ENCODE results near the gene ZNF502. TPM values are rescaled to one million over a fixed set of nuclear protein-coding genes. Genes with fewer than 3 reads are reported as not detected.

Gene ZNF502
- total RNA-seq (5.4 and 5.5 TPM in 2 replicates), polyA plus RNA-seq (1.4 and 1.9 TPM in 2 replicates), polyA minus RNA-seq (0.69 and 0.93 TPM in 2 replicates)
- 6.0 TPM for total RNA-seq (2013)

DNA sequence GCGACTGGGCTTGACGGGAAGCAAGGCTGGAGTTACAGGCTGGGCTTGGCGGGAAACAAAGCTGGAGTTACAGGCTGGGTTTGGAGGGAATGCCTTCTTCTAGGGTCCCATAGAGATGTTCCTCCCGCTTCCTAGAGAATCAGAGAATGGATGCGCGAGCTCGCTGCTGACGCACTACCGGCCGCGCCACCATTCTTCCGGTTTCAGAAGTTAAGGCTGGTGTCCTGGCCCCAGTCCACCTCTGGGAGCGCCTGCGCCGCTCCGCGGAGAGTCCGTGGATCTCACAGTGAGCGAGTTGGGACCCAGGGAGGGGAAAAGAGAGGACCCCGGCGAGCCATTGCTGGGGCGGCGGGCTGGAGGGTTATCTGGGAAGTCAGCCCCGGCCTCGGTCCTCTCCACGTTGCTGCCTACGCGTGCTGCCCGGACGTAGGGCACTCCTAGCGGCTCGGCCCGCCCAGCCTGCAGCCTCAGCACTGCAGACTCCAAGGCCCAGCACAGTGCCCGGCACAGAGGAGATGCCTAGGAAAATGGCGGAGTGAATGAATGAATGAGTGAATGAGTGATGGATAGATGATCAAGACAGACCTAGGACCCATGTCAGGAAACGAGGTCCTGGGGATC, at the start of gene ZNF502:
TSS of gene ZNF502 (plus strand) at position 206 of the 621 bp plus-strand sequence. CDS start 7,602 bp downstream, outside the sequence.
- Histone ChIP-seq H3K27ac (ENCODE audit: low read length in 2 of 2) (peak within 1 kb of the TSS; percentile 38 to 44), H3K4me3 (ENCODE audit: control extremely low read depth in 1 of 5, extremely low read depth in 1 of 5, insufficient read depth in 1 of 5, low read depth in 2 of 5, low read length in 4 of 5) (peak within 1 kb of the TSS; percentile 67 to 75 (median 71)), H3K79me2 (ENCODE audit: control insufficient read depth, insufficient read depth, low read length) (no peaks in the 10 kb centered on the region), H3K9ac (ENCODE audit: low read length) (peak within 1 kb of the TSS; percentile 67), H3K4me1 (ENCODE audit: control insufficient read depth in 2 of 2, insufficient read depth in 2 of 2, low read length in 2 of 2) (peaks cover 3 to 16% of the 10 kb centered on the region in 2 donors), H2AFZ (ENCODE audit: insufficient read depth, low read depth, low read length, poor library complexity, severe bottlenecking) (peak within 1 kb of the TSS; percentile 86), H3K9me3 (ENCODE audit: control extremely low read depth in 1 of 3, control insufficient read depth in 2 of 3, insufficient read depth in 1 of 3, low read length in 2 of 3) (peaks cover 8 to 40% (median 37%) of the 10 kb centered on the region in 3 donors), H3K36me3 (replicated peaks in 1 of 2; ENCODE audit: control extremely low read depth in 1 of 2, control insufficient read depth in 1 of 2, extremely low read depth in 1 of 2, insufficient read depth in 2 of 2, low read length in 1 of 2) (peaks cover 4% of the 10 kb centered on the region in 2 experiments), H4K20me1 (ENCODE audit: control insufficient read depth, insufficient read depth, low read length, poor library complexity, severe bottlenecking) (no peaks in the 10 kb centered on the region), H3K27me3 (replicated peaks in 1 of 4; ENCODE audit: control extremely low read depth in 1 of 4, control insufficient read depth in 3 of 4, insufficient read depth in 4 of 4, low read length in 3 of 4) (peaks cover 0 to 11% (median 3%) of the 10 kb centered on the region in 4 experiments), H3K4me2 (replicated peaks; ENCODE audit: low read depth, low read length, poor library complexity, severe bottlenecking) (peak within 1 kb of the TSS; percentile 64)
- Mint-ChIP-seq H3K4me1 (peaks cover 15% of the 10 kb centered on the region), H3K4me3 (peak within 1 kb of the TSS; percentile 91), H3K9me3 (ENCODE audit: insufficient read depth) (peaks cover 22% of the 10 kb centered on the region), H3K27me3 (peaks cover 20% of the 10 kb centered on the region), H3K27ac (peak within 1 kb of the TSS; percentile 73)
- CTCF ChIA-PET = interaction anchor here (1.3 to 3.1 kb wide), 2 partner anchors 15 to 16 kb away, joined by 3 to 15 read pairs; partner anchors contain the start of gene ZNF501
- peak; percentile 79 for DNase-seq
- intact Hi-C loops (cut with micrococcal nuclease) = loop anchor here (1.0 kb wide), 3 partner anchors 17 to 49 kb away; partner anchors contain the start of genes KIAA1143, KIF15 and ZNF501
- WGBS (ENCODE audit: insufficient coverage) = 6% methylated on average over 36 of the region's 36 CpGs
- ATAC-seq (ENCODE audit: low read depth) = peak; percentile 84
- TF ChIP-seq, protein P1, sequence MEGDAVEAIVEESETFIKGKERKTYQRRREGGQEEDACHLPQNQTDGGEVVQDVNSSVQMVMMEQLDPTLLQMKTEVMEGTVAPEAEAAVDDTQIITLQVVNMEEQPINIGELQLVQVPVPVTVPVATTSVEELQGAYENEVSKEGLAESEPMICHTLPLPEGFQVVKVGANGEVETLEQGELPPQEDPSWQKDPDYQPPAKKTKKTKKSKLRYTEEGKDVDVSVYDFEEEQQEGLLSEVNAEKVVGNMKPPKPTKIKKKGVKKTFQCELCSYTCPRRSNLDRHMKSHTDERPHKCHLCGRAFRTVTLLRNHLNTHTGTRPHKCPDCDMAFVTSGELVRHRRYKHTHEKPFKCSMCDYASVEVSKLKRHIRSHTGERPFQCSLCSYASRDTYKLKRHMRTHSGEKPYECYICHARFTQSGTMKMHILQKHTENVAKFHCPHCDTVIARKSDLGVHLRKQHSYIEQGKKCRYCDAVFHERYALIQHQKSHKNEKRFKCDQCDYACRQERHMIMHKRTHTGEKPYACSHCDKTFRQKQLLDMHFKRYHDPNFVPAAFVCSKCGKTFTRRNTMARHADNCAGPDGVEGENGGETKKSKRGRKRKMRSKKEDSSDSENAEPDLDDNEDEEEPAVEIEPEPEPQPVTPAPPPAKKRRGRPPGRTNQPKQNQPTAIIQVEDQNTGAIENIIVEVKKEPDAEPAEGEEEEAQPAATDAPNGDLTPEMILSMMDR (IDR thresholded peaks at IDR 0.05) = no peak
- no peak for TF ChIP-seq EZH2 (IDR thresholded peaks at IDR 0.05; ENCODE audit: borderline replicate concordance, insufficient read depth, low read depth, low read length, poor library complexity, severe bottlenecking)
- POLR2A ChIA-PET = interaction anchor here (0.6 to 1.3 kb wide), 2 partner anchors 17 to 99 kb away, joined by 3 to 6 read pairs; partner anchors contain the start of gene ZNF501

DNA sequence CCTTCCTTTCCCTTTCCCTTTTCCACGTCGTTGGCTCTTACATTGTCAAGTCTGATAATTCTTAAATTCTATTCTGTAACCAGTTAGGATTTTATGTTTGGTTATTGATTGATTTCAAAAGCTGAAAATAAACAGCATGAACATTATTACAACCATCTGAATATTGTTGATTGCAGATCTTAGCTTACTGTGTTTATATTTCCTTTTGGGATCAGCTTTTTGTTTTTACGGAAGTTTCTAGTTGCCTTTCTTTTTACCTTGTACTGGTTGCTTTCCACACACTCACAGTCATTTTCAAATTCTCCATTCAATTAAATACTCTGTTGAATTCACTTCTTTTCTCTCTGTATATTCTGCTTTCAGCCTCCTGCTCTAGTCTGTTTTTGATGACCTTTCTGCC, 47.3 kb upstream of the ZNF502 start:
- ATAC-seq (ENCODE audit: low read depth) = no peak

More for the DNA sequence above, 47.3 kb upstream of the ZNF502 start:
- no peaks in the 10 kb centered on the region for H3K27me3 Mint-ChIP-seq
- POLR2A ChIA-PET = no interaction called here
- CTCF ChIA-PET = no interaction called here
- no peak for DNase-seq
- no peak overlapping the region for H3K27ac ChIP-seq (ENCODE audit: low read length in 2 of 2)
- H3K4me1 ChIP-seq (ENCODE audit: control insufficient read depth in 2 of 2, insufficient read depth in 2 of 2, low read length in 2 of 2) = no peaks in the 10 kb centered on the region
- H3K27me3 ChIP-seq (replicated peaks in 1 of 4; ENCODE audit: control extremely low read depth in 1 of 4, control insufficient read depth in 3 of 4, insufficient read depth in 4 of 4, low read length in 3 of 4) = no peaks in the 10 kb centered on the region
- H3K4me1 Mint-ChIP-seq = no peaks in the 10 kb centered on the region
- H3K4me2 ChIP-seq (replicated peaks; ENCODE audit: low read depth, low read length, poor library complexity, severe bottlenecking) = no peak overlapping the region
- no peaks in the 10 kb centered on the region for H4K20me1 ChIP-seq (ENCODE audit: control insufficient read depth, insufficient read depth, low read length, poor library complexity, severe bottlenecking)
- WGBS (ENCODE audit: insufficient coverage) = no CpG with 5 or more reads among the region's 3 CpGs
- no peaks in the 10 kb centered on the region for H3K79me2 ChIP-seq (ENCODE audit: control insufficient read depth, insufficient read depth, low read length)
- no peak overlapping the region for H3K27ac Mint-ChIP-seq
- peaks cover 7% of the 10 kb centered on the region for H3K9me3 Mint-ChIP-seq (ENCODE audit: insufficient read depth)
- H3K4me3 ChIP-seq (ENCODE audit: control extremely low read depth in 1 of 5, extremely low read depth in 1 of 5, insufficient read depth in 1 of 5, low read depth in 2 of 5, low read length in 4 of 5) = no peak overlapping the region
- H3K9me3 ChIP-seq (ENCODE audit: control extremely low read depth in 1 of 3, control insufficient read depth in 2 of 3, insufficient read depth in 1 of 3, low read length in 2 of 3) = no peaks in the 10 kb centered on the region
- H2AFZ ChIP-seq (ENCODE audit: insufficient read depth, low read depth, low read length, poor library complexity, severe bottlenecking) = no peak overlapping the region
- no peak overlapping the region for H3K9ac ChIP-seq (ENCODE audit: low read length)
- no peak overlapping the region for H3K4me3 Mint-ChIP-seq
- intact Hi-C loops (cut with micrococcal nuclease) = no loop called here
- H3K36me3 ChIP-seq (replicated peaks in 1 of 2; ENCODE audit: control extremely low read depth in 1 of 2, control insufficient read depth in 1 of 2, extremely low read depth in 1 of 2, insufficient read depth in 2 of 2, low read length in 1 of 2) = peaks cover 1 to 3% of the 10 kb centered on the region in 2 experiments
- no peak for TF ChIP-seq EZH2 (IDR thresholded peaks at IDR 0.05; ENCODE audit: borderline replicate concordance, insufficient read depth, low read depth, low read length, poor library complexity, severe bottlenecking)
- TF ChIP-seq, protein P1 (IDR thresholded peaks at IDR 0.05) = no peak

Measured in B cell (primary cell).